PC-9 (cell line): ENCODE data around the gene ZNF556.

Source experiments
- CTCF ChIP-seq: fragments of 200-600 bp; sonication (generic); conservative IDR thresholded peaks from 2 replicates; pipeline ENCODE4 v1.6.1; 2017; ENCODE audit warnings: mixed run types, antibody characterized with exemption, mild to moderate bottlenecking, moderate library complexity
- EZH2 ChIP-seq: fragments of 200-600 bp; sonication (generic); IDR thresholded peaks from 2 replicates; pipeline ENCODE4 v1.8.0; 2017; ENCODE audit warnings: antibody characterized with exemption, low read depth

- TF ChIP-seq CTCF (no peak), EZH2 (no peak)
These were observed 39.6 kb downstream of the ZNF556 start for GRCh38 chr19:2906631-2907195.
